SHP77 treated with DMSO at 0.1 percent for 48 hours (cell line): ENCODE data around the gene MYH4.

Source experiments
- DNase-seq: peaks from one replicate; lab custom pipeline; 2025; lab: John Stamatoyannopoulos, UW

MYH4 gene

GRCh38 chr17:10421900-10422542 lies 47.3 kb downstream of the MYH4 start, which contains the start of gene MYH8:
MYH8 (minus strand) TSS chr17:10421950; CDS start chr17:10420227, 1,723 bp downstream.
- no peak for DNase-seq

- no peak for DNase-seq
These were observed 48.1 kb downstream of the MYH4 start for GRCh38 chr17:10421211-10421610.

- DNase-seq = no peak
These were observed 48.5 kb downstream of the MYH4 start for GRCh38 chr17:10420811-10421210.

GRCh38 chr17:10417431-10417830 lies 51.9 kb downstream of the MYH4 start:
- no peak for DNase-seq

- no peak for DNase-seq
These were observed 54.2 kb downstream of the MYH4 start for GRCh38 chr17:10415161-10415560.

GRCh38 chr17:10403589-10403988 lies 65.8 kb downstream of the MYH4 start:
- DNase-seq = no peak

GRCh38 chr17:10398352-10398751 lies 71.0 kb downstream of the MYH4 start:
- no peak for DNase-seq

- DNase-seq = no peak
These were observed 72.7 kb downstream of the MYH4 start for GRCh38 chr17:10396524-10397163.

- DNase-seq = no peak
These were observed 75.0 kb downstream of the MYH4 start for GRCh38 chr17:10394201-10394887.
